ENCODE data around the gene MCOLN2. TPM values are rescaled to one million over a fixed set of nuclear protein-coding genes. Genes with fewer than 3 reads are reported as not detected.

Gene MCOLN2
- total RNA-seq, 1 experiment from 2014 or later: 22.5 TPM

- CTCF ChIA-PET: no interaction called here
- in situ Hi-C loops (cut with HindIII; ENCODE audit: low pct_unique_long_range_greater_than_20kb, low sequenced_read_pairs) (no loop called here), intact Hi-C loops (cut with micrococcal nuclease; ENCODE audit: unreplicated experiment) (no loop called here)
- no peak overlapping the region for H3K27ac ChIP-seq (ENCODE audit: low read length)
- DNase-seq (ENCODE audit: low read depth, low spot score) (no peak), ATAC-seq (no peak)
- H3K4me3 ChIP-seq (ENCODE audit: low read depth in 2 of 2, low read length in 2 of 2): no peak overlapping the region
- H3K27me3 ChIP-seq (ENCODE audit: control insufficient read depth, insufficient read depth, low read length): peaks cover 9% of the 10 kb centered on the region; the same call in 1 of the 2 replicates
- no peaks in the 10 kb centered on the region for H3K36me3 ChIP-seq (ENCODE audit: control insufficient read depth, insufficient read depth, low read length)
- POLR2A ChIA-PET: interaction anchor here (0.6 to 0.7 kb wide), 2 partner anchors 46 to 134 kb away, joined by 3 to 4 read pairs; no protein-coding TSS in a partner anchor
- H3K4me1 ChIP-seq (ENCODE audit: control insufficient read depth, insufficient read depth, low read length): no peaks in the 10 kb centered on the region
- TF ChIP-seq TCF7L2 (IDR thresholded peaks at IDR 0.05; ENCODE audit: low read depth, low read length) (no peak), REST (IDR thresholded peaks at IDR 0.05; ENCODE audit: insufficient read depth in 1 of 2, low read depth in 2 of 2, low read length in 1 of 2) (no peak), CTCF (IDR thresholded peaks at IDR 0.05) (no peak), POLR2AphosphoS5 (IDR thresholded peaks at IDR 0.05; ENCODE audit: low read depth, low read length) (no peak), SIN3A (IDR thresholded peaks at IDR 0.05; ENCODE audit: borderline replicate concordance, insufficient read depth, low read depth, low read length) (no peak)
- BruUV-seq (replicated peaks): no TSS peak
- H3K9me3 ChIP-seq (ENCODE audit: control insufficient read depth, insufficient read depth, low read depth, low read length): no peaks in the 10 kb centered on the region
These were observed 44.9 kb upstream of the MCOLN2 start for GRCh38 chr1:85041793-85042192.

DNA sequence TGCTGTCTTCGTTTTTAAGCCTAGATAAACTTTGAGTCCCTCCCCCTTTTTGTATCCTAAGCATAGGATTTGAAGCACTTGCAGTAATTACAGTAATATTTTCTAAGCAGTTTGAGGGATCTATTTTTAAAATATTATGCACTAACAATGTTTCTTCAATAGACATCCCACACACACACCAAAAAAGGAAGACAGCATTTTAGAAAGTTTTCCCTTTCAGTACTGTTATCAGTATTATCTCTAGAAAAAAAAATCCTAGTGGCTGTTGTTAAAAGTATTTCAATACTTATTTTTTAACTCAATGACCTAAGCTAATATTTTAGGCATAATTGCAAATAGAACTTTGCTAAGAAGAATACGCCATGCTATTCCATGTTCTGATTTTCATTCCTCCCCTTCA is 36.3 kb upstream of the MCOLN2 start:
- TF ChIP-seq REST (IDR thresholded peaks at IDR 0.05; ENCODE audit: insufficient read depth in 1 of 2, low read depth in 2 of 2, low read length in 1 of 2) (no peak), SIN3A (IDR thresholded peaks at IDR 0.05; ENCODE audit: borderline replicate concordance, insufficient read depth, low read depth, low read length) (no peak), POLR2AphosphoS5 (IDR thresholded peaks at IDR 0.05; ENCODE audit: low read depth, low read length) (no peak), CTCF (IDR thresholded peaks at IDR 0.05) (no peak), TCF7L2 (IDR thresholded peaks at IDR 0.05; ENCODE audit: low read depth, low read length) (no peak)
- Histone ChIP-seq H3K4me3 (ENCODE audit: low read depth in 2 of 2, low read length in 2 of 2) (no peak overlapping the region), H3K27ac (ENCODE audit: low read length) (no peak overlapping the region), H3K4me1 (ENCODE audit: control insufficient read depth, insufficient read depth, low read length) (no peaks in the 10 kb centered on the region), H3K27me3 (ENCODE audit: control insufficient read depth, insufficient read depth, low read length) (no peaks in the 10 kb centered on the region), H3K9me3 (ENCODE audit: control insufficient read depth, insufficient read depth, low read depth, low read length) (no peaks in the 10 kb centered on the region), H3K36me3 (ENCODE audit: control insufficient read depth, insufficient read depth, low read length) (no peaks in the 10 kb centered on the region)
- BruUV-seq (replicated peaks): no TSS peak
- intact Hi-C loops (cut with micrococcal nuclease; ENCODE audit: unreplicated experiment) (no loop called here), in situ Hi-C loops (cut with HindIII; ENCODE audit: low pct_unique_long_range_greater_than_20kb, low sequenced_read_pairs) (no loop called here)
- ATAC-seq (no peak), DNase-seq (ENCODE audit: low read depth, low spot score) (no peak)
- CTCF ChIA-PET: no interaction called here
- POLR2A ChIA-PET: no interaction called here
